Measurements from ENCODE around the gene SLC2A11.

DNA sequence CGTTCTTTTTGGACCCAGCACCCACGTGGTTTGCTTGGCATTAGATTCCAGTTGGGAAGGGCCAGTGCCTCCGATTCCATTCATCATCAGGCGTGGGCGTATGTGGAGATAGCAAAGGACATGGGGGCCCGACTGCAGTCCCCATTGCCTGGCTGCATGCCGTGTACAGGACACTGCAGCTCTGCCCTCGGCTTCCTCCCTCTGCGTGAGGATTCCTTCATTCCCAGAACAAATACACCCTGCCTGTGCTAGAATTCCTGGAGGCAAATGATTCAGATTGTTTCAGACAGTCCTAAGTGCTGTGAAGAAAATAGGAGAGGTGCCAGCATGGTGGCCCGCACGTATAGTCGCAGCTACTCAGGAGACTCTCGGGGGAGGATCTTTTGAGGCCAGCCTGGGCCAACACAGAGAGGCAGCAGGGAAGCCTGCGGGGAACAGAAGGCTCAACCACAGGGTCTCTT is 34.3 kb upstream of the SLC2A11 start:
- TF ChIP-seq JUNB (IDR thresholded peaks at IDR 0.05), result no peak
- TF ChIP-seq GABPA (IDR thresholded peaks at IDR 0.05; ENCODE audit: low read depth), result no peak
- TF ChIP-seq RCOR1 (conservative IDR thresholded peaks at IDR 0.05; ENCODE audit: low read depth, low read length), result no peak
- no peak for TF ChIP-seq RAD21 (IDR thresholded peaks at IDR 0.05; ENCODE audit: insufficient read depth, low read depth, low read length)

Measured in GM12878 (cell line).